ENCODE results near the gene OSMR.

OSMR gene

DNA sequence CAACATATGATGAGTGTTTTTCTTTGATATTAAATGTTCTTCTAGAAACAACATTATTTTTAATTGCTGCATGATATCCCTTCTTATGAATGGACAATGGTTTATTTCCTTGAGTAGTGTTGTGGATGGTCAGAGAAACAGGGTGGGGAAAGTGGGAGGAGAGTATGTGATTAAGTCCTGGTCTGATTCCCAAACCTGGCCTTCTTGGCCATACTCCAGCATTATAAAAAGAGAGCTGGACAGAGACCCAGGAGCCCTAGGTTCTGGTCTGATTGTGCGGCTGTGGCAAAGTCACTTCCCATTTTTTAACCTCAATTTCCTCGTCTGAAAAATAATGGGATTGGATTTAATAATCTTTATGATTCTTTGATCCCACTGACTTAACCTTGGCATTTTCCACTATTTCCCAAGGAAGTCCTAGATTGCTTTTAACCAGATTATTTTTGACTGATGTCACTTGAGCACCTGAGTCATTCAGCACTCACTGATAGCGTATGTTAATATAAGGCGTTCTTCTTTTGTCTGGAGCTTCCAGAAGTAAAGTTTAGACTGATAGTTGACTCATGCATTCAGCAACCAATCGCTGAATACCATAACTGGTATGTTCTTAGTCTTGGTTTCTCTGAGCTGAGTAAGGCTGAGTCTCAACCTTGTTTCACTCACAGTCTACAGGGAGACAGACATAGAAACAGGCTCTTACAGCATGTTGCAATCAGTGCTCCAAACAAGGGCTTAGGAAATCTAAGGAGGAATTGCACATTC lies 26.2 kb downstream of the OSMR start:
- no peak for DNase-seq (ENCODE audit: low spot score)

DNA sequence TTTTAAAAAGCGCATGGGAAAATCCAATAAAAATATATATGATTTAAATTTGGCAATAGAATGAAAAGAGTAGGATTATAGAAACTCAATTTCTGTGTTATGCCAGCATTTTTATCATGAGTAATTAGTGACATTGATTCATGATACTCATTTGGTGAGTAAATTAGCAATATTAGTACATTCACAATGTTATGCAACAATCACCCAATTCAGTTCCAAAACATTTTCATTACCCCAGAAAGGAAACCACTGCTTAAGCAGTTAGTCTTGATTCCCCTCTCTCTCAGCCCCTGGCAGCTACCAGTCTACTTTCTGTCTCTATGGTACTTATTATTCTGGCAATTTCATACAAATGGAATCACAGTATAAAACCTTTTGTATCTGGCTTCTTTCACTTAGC lies 27.0 kb downstream of the OSMR start:
- DNase-seq (ENCODE audit: low spot score): no peak

- DNase-seq (ENCODE audit: low spot score): no peak
Observed at GRCh38 chr5:38874948-38875456, 29.2 kb downstream of the OSMR start.

DNA sequence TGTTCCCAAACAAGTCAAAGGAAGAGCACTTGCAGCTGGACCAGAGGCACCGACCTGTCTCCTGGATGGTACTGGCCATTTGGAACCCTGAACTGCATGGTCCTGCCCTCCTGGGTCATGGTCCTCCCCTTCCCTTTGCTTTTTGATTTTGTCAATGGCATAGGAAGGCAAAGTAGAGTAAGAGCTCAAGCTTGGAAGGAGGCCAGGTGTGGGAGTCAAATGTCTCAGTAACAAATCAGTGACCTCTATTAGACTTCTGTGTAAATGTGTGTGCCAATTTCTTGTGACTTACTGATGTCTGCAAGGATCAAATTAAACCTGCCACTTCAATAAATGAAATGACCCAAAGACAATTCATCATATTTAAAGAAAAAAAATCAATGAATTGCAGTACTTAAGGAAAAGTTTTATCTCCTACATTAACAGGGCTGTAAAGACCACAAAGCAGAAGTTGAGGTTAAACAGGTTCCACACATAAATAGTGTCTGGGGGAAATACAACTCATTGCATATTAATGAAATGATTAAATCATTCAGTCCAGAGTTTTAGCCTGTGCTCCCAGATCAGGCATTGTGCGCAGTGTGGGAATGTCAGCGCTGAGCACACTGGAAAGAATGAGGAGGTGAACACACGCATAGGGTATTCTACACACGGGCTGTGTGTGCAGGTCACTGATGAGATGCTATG lies 32.7 kb downstream of the OSMR start:
- no peak for DNase-seq (ENCODE audit: low spot score)

GRCh38 chr5:38879078-38879460 lies 33.3 kb downstream of the OSMR start:
- DNase-seq (ENCODE audit: low spot score): no peak

GRCh38 chr5:38883842-38884241 lies 38.0 kb downstream of the OSMR start:
- no peak for DNase-seq (ENCODE audit: low spot score)

- no peak for DNase-seq (ENCODE audit: low spot score)
Observed at GRCh38 chr5:38885208-38885607, 39.4 kb downstream of the OSMR start.

DNA sequence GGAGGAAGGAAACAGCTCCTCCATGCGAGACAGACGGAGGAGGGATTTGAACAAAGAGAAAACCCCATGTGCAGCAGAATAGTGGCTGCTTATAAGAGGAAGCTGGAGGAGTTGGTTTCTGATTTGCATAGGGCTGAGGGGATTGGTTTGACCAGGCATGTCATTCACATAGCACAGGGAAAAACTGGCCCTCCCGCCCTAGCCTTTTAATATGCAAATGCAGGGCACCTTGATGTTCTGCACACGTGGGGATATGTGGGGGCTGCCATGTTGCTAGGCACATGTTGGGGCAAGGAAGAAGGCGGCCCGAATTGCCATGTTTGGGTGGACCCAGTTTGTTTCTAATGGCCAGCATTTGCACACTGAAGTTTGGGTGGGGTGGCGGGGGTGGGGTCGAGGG lies 42.2 kb downstream of the OSMR start:
- DNase-seq (ENCODE audit: low spot score): no peak

- no peak for DNase-seq (ENCODE audit: low spot score)
Observed at GRCh38 chr5:38889424-38889823, 43.6 kb downstream of the OSMR start.

DNA sequence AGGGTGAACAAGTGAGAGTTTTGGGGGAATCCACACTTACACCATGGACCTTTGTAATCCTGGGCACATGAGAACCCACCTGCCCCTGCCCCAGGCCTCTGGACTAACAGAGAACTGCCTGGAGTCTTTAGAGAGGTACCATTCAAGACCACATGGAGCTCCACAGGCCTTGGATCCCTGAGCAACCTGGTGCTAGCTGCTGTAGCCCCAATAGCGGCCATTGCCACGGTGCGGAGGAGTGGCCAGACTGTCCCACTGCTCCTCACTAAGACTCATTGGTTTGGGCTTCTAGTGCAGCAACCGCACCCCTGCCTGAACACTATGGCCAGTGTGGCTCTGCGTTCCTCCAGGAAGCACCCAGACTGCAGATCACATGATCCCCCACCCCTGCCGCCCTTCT lies 45.8 kb downstream of the OSMR start:
- no peak for DNase-seq (ENCODE audit: low spot score)

GRCh38 chr5:38892363-38892762 lies 46.6 kb downstream of the OSMR start:
- DNase-seq (ENCODE audit: low spot score): no peak

- no peak for DNase-seq (ENCODE audit: low spot score)
Observed at GRCh38 chr5:38896760-38897159, 50.9 kb downstream of the OSMR start.

DNA sequence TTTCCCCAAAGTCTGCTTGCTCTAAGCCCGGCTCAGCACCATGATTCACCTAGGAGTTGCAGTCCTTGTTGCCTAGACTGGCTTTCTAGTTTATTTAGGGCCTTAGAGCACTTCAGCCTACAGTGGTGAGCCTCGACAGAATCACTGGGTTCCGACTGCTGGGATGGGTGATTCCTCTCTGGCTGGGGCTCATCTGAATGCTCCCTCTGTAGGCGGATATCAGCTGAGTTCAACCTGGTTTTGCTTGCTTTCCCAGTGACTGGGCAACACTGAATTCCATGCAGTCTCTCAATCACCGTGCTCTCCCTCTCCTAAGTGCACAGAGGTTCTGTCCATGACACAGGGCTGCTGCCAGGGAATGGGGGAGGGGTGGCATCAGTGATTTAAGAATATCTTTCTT lies 54.1 kb downstream of the OSMR start:
- DNase-seq (ENCODE audit: low spot score): no peak

- DNase-seq (ENCODE audit: low spot score): no peak
Observed at GRCh38 chr5:38905516-38905915, 59.7 kb downstream of the OSMR start.

- no peak for DNase-seq (ENCODE audit: low spot score)
Observed at GRCh38 chr5:38906503-38906902, 60.7 kb downstream of the OSMR start.

GRCh38 chr5:38911933-38912332 lies 66.1 kb downstream of the OSMR start:
- no peak for DNase-seq (ENCODE audit: low spot score)

- DNase-seq (ENCODE audit: low spot score): no peak
Observed at GRCh38 chr5:38913714-38914113, 67.9 kb downstream of the OSMR start.

- no peak for DNase-seq (ENCODE audit: low spot score)
Observed at GRCh38 chr5:38916802-38917201, 71.0 kb downstream of the OSMR start.

- peak; percentile 33 for DNase-seq (ENCODE audit: low spot score)
Observed at GRCh38 chr5:38921174-38921573, 75.4 kb downstream of the OSMR start.

GRCh38 chr5:38922199-38922598 lies 76.4 kb downstream of the OSMR start:
- peak; percentile 75 for DNase-seq (ENCODE audit: low spot score)

DNA sequence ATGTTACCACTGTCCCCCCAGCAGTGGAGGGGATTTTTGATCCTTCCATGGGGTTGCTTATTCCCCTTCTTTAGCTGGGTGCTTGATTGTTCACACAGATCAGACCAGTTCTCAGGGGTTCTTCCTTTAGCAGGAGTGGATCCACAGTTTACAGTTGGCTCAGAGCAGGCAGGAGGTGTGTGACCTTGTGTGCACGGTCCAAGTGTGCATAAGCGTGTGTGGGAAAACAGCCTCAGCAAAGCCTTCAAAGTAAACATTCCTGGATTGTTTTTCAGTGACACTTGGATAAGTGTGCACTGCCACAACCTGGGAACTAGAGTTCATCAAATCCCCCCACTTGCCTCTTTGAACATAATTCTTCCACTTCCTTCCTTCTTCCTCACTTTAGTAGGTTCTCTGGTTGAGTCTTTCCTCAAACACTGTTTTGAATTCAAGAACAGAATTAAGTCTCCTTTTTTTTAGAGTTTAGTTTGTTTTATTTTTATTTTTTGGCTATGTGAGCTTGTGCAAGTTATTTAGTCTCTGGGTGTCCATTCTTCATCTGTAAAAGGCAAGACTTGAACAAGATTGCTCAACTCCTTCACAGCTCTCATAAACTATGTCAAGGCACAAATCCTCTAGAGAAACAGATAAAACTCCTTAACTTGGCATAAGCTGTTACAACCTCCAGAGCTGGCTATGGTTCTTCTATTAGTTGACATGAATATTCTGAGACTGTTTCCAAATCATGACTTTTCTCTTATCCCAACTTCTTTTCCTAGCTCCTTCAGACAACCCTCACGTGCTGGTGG lies 78.0 kb downstream of the OSMR start:
- DNase-seq (ENCODE audit: low spot score): no peak

DNA sequence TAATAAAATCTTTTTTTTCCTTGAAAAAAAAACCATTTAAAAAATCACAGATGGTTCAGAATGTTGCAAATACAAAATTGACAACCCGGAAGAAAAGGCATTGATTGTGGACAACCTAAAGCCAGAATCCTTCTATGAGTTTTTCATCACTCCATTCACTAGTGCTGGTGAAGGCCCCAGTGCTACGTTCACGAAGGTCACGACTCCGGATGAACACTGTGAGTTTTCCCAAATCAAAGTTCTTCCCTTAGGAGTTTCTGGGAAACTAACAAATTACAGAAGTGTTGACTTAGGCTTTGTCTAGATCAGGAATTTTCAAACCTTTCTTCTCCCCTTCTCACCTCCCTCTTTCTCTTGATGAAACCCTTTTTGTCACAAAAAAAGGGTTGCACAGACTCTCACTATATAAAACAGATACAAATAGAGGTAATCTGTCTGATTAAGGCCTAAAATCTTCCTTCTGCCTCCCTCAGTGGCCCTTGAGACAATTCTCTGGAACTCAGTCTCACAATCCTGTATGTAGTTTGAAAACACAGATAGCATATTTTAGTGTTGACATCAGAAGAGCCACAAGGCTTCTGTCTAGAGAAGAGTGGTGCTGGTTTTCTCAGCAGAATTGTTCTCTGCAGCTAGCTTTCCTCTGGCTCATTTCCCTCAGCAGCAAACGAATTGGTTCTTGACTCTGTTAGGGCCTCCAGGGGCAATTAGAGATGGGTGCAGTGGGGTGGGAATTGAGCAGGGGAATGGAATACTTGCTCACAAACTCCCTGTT lies 79.5 kb downstream of the OSMR start:
- no peak for DNase-seq (ENCODE audit: low spot score)
